ENCODE measurements around the gene B3GNT8. TPM values are rescaled to one million over a fixed set of nuclear protein-coding genes. Genes with fewer than 3 reads are reported as not detected.

Gene B3GNT8
- total RNA-seq, 2 experiments from 2014 or later = 2.1 to 2.2 TPM

DNA sequence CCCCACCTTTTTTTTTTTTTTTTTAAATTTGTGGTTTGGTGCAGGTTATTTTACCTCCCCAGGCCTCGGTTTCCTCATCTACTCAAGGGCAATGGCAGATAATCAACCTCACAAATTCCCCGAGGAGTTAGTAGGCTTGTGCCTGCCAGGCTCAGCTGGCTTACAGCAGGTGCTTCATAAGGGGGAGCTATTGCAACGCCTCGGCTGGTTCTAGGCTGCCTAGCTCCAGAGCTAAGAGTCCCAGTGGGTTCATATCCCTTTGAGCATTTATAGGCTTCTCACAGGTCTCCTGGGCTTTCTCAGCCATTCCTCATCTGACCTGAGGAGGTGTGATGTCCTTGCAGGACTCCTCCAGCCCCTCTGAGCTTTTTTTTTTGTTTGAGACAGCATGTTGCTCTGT is 18.9 kb downstream of the B3GNT8 start:
- H3K27ac Mint-ChIP-seq = no peak overlapping the region
- no peak for DNase-seq
- H3K4me1 Mint-ChIP-seq = peaks cover 11% of the 10 kb centered on the region
- POLR2A ChIA-PET = no interaction called here
- peaks cover 5% of the 10 kb centered on the region for H3K36me3 Mint-ChIP-seq (ENCODE audit: low read depth)
- CTCF ChIA-PET = interaction anchor here (1.0 to 1.4 kb wide), 3 partner anchors 10 to 44 kb away, joined by 3 to 4 read pairs (median 3); partner anchors contain the start of gene B9D2
- H3K4me3 Mint-ChIP-seq = no peak overlapping the region
- H3K9me3 Mint-ChIP-seq = no peaks in the 10 kb centered on the region
- no peaks in the 10 kb centered on the region for H3K27me3 Mint-ChIP-seq

DNA sequence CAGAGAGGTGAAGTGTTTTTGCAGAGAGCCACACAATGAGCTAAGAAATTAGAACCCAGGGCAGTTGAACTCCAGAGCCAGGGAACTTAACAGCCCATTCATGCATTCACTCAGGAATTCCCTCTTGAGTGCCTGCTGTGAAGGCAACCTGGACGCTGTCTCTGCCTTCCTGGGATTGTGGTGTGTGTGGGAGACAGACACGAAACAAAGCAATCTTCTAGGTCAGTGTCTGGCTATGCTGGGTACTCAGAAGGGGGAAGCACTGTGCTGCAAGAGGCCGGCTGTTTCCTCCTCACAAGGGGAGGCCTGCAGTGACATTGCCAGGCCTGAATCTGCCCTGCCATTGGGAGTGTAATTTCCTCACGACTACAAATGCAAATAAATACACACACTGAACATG is 19.9 kb downstream of the B3GNT8 start:
- Mint-ChIP-seq H3K4me1 (peaks cover 11% of the 10 kb centered on the region), H3K36me3 (ENCODE audit: low read depth) (peaks cover 2% of the 10 kb centered on the region), H3K9me3 (no peaks in the 10 kb centered on the region), H3K4me3 (no peak overlapping the region), H3K27me3 (no peaks in the 10 kb centered on the region), H3K27ac (no peak overlapping the region)
- ChIA-PET POLR2A (no interaction called here), CTCF (interaction anchor here (1.1 kb wide), 1 partner anchor 11 kb away, joined by 3 read pairs; no protein-coding TSS in a partner anchor)
- DNase-seq = no peak

GRCh38 chr19:41405776-41406175 is 21.4 kb downstream of the B3GNT8 start:
- ChIA-PET CTCF (interaction anchor here (0.6 kb wide), 1 partner anchor 125 kb away, joined by 3 read pairs; no protein-coding TSS in a partner anchor), POLR2A (no interaction called here)
- no peak overlapping the region for H3K27ac Mint-ChIP-seq
- no peaks in the 10 kb centered on the region for H3K36me3 Mint-ChIP-seq (ENCODE audit: low read depth)
- no peak for DNase-seq
- no peaks in the 10 kb centered on the region for H3K9me3 Mint-ChIP-seq
- no peaks in the 10 kb centered on the region for H3K27me3 Mint-ChIP-seq
- H3K4me3 Mint-ChIP-seq = no peak overlapping the region
- peaks cover 11% of the 10 kb centered on the region for H3K4me1 Mint-ChIP-seq

DNA sequence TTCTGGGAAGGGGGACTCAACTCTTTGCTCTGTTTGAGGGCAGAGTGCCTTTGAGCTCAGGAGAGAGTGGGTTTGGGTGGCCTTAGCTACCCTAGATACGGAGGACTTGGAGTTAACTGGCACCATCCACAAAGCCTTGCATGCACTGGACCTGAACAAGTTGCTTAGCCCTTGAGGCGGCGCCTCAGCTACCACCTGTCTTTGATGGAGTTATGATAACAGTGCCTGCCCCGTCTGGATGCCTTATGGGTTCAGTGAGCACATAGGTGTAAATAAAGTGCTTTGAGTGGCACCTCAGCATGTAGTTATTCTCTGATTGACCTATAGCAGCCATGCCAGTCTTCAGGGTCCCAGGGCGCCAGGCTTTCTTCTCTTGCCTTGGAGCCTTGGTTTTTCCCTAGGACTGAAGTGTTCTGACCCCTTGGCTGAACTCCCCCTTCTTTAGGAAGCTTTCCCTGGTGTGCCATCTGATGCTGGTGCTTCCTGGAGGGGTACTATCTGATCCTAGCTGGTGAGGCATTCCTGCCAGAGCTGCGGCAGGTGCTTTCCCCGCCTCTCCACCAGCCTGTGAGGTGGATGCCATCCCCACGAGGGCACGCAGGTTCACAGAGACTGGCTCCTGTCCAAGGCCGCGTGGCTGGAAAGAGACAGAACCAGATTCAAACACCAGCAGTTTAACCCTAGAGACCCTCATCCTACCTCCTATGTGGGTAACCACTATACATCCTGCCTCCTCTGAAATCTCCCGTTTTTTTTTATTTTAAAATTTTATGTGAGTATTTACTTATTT is 23.8 kb downstream of the B3GNT8 start:
- ChIA-PET CTCF (no interaction called here), POLR2A (no interaction called here)
- Mint-ChIP-seq H3K27me3 (no peaks in the 10 kb centered on the region), H3K27ac (no peak overlapping the region), H3K36me3 (ENCODE audit: low read depth) (no peaks in the 10 kb centered on the region), H3K4me1 (peaks cover 11% of the 10 kb centered on the region), H3K4me3 (no peak overlapping the region), H3K9me3 (no peaks in the 10 kb centered on the region)
- DNase-seq = no peak

DNA sequence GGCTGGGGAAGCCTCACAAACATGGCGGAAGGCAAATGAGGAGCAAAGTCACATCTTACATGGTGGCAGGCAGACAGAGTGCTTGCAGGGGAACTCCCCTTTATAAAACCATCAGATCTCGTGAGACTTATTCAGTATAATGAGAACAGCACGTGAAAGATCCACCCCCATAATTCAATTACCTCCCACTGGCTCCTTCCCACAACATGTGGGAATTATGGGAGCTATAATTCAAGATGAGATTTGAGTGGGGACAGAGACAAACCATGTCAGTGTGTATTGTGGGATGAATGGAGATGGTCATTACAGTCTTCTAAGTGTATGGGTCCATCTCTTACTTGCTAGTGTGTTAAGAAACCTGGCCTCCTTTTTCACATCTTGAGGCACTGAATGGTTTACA is 25.2 kb downstream of the B3GNT8 start:
- no peak for DNase-seq
- Mint-ChIP-seq H3K27ac (no peak overlapping the region), H3K36me3 (ENCODE audit: low read depth) (no peaks in the 10 kb centered on the region), H3K9me3 (no peaks in the 10 kb centered on the region), H3K4me3 (no peak overlapping the region), H3K4me1 (peaks cover 18% of the 10 kb centered on the region), H3K27me3 (no peaks in the 10 kb centered on the region)
- CTCF ChIA-PET = no interaction called here
- POLR2A ChIA-PET = interaction anchor here (1.0 kb wide), 1 partner anchor 18 kb away, joined by 3 read pairs; no protein-coding TSS in a partner anchor

DNA sequence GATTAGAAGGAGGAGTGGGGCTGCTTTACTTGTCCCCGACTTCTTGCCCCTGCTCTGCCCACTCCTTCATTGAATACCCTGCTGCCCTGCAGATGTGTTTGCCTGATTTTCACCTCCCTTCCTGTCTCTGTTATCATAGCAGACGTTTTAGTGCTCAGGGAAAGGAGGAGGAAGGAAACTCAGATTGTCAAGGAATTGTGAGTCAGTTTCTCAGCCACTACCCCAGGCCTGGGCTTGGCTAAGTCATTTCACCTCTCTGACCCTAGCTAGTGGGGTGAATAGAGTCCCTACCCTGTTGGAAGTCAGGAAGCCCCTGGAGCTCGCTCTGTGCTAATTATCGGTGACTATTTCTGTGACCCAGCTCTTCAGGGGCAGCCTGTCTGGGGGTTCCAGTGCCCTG is 25.7 kb downstream of the B3GNT8 start:
- Mint-ChIP-seq H3K27me3 (no peaks in the 10 kb centered on the region), H3K36me3 (ENCODE audit: low read depth) (no peaks in the 10 kb centered on the region), H3K27ac (no peak overlapping the region), H3K9me3 (no peaks in the 10 kb centered on the region), H3K4me3 (no peak overlapping the region), H3K4me1 (peaks cover 20% of the 10 kb centered on the region)
- CTCF ChIA-PET = no interaction called here
- POLR2A ChIA-PET = interaction anchor here (1.0 kb wide), 1 partner anchor 19 kb away, joined by 3 read pairs; no protein-coding TSS in a partner anchor
- no peak for DNase-seq

DNA sequence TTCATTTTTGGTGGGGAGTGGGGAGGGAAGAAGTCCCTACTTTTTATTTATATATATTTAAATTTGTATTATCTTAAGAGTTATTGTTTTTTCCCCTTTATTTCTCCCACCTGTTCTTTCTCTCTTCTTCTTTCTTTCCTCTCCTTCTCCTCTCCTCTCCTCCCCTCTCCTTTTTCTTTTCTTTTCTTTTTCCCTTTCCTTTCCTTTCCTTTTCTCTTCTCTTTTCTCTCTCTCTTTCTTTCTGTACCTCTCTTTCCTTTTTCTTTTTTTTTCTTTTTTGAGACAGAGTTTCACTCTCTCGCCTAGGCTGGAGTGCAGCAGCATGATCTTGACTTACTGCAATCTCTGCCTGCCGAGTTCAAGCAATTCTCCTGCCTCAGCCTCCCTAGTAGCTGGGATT is 27.6 kb downstream of the B3GNT8 start:
- peak overlapping the region; percentile 36 for H3K4me3 Mint-ChIP-seq
- POLR2A ChIA-PET = no interaction called here
- H3K27me3 Mint-ChIP-seq = no peaks in the 10 kb centered on the region
- no peaks in the 10 kb centered on the region for H3K9me3 Mint-ChIP-seq
- no peak for DNase-seq
- peak overlapping the region; percentile 13 for H3K27ac Mint-ChIP-seq
- peaks cover 31% of the 10 kb centered on the region for H3K4me1 Mint-ChIP-seq
- CTCF ChIA-PET = interaction anchor here (0.6 kb wide), 1 partner anchor 31 kb away, joined by 3 read pairs; no protein-coding TSS in a partner anchor
- H3K36me3 Mint-ChIP-seq (ENCODE audit: low read depth) = no peaks in the 10 kb centered on the region

GRCh38 chr19:41399091-41399490 is 28.1 kb downstream of the B3GNT8 start:
- DNase-seq = no peak
- CTCF ChIA-PET = interaction anchor here (0.6 to 1.0 kb wide), 3 partner anchors 9 to 31 kb away, joined by 3 to 4 read pairs (median 3); no protein-coding TSS in a partner anchor
- Mint-ChIP-seq H3K9me3 (no peaks in the 10 kb centered on the region), H3K4me3 (peak overlapping the region; percentile 99), H3K4me1 (peaks cover 31% of the 10 kb centered on the region), H3K36me3 (ENCODE audit: low read depth) (no peaks in the 10 kb centered on the region), H3K27ac (peak overlapping the region; percentile 100), H3K27me3 (no peaks in the 10 kb centered on the region)
- POLR2A ChIA-PET = no interaction called here

GRCh38 chr19:41398598-41398997 is 28.6 kb downstream of the B3GNT8 start:
- no peaks in the 10 kb centered on the region for H3K27me3 Mint-ChIP-seq
- H3K36me3 Mint-ChIP-seq (ENCODE audit: low read depth) = no peaks in the 10 kb centered on the region
- peak overlapping the region; percentile 99 for H3K4me3 Mint-ChIP-seq
- peaks cover 31% of the 10 kb centered on the region for H3K4me1 Mint-ChIP-seq
- ChIA-PET CTCF (interaction anchor here (0.8 to 1.0 kb wide), 2 partner anchors 9 to 26 kb away, joined by 3 to 4 read pairs; no protein-coding TSS in a partner anchor), POLR2A (interaction anchor here (0.8 kb wide), 1 partner anchor 34 kb away, joined by 4 read pairs; the partner anchor contains the start of gene B9D2)
- no peak for DNase-seq
- peak overlapping the region; percentile 100 for H3K27ac Mint-ChIP-seq
- no peaks in the 10 kb centered on the region for H3K9me3 Mint-ChIP-seq

DNA sequence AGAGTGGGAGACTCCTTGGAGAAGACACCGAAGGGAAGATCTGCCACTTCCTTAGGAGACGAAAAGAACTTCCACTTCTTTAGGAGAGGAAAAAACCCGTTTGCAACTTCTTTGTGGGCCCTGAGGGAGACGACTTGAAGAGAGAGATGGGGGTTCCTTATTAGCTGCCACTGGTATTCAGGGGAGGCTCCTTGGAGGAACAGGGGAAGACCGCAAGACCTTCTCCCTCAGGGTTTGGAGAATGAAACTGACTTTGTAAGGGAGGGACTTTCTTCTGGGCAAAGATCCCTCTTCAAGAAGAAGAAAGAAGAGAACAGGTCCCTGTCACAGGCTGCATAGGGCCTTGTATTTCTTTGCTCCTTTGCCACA is 29.1 kb downstream of the B3GNT8 start:
- peak overlapping the region; percentile 100 for H3K27ac Mint-ChIP-seq
- POLR2A ChIA-PET = interaction anchor here (0.8 kb wide), 1 partner anchor 34 kb away, joined by 4 read pairs; the partner anchor contains the start of gene B9D2

GRCh38 chr19:41397086-41398049 is 29.8 kb downstream of the B3GNT8 start, which contains the start of the genes BCKDHA and EXOSC5:
Gene BCKDHA (plus strand): TSS chr19:41397818. CDS start chr19:41397828, 10 bp downstream.
Gene EXOSC5 (minus strand): TSS chr19:41397359. CDS start chr19:41397328, 31 bp downstream.
- Mint-ChIP-seq H3K27ac (peak within 1 kb of the TSS; percentile 100), H3K27me3 (no peaks in the 10 kb centered on the region), H3K9me3 (no peaks in the 10 kb centered on the region), H3K4me1 (peaks cover 31% of the 10 kb centered on the region), H3K4me3 (peak within 1 kb of the TSS; percentile 99), H3K36me3 (ENCODE audit: low read depth) (no peaks in the 10 kb centered on the region)
- ChIA-PET CTCF (no interaction called here), POLR2A (interaction anchor here (0.8 kb wide), 1 partner anchor 33 kb away, joined by 4 read pairs; the partner anchor contains the start of gene B9D2)
- DNase-seq = peak; percentile 100

More for the DNA sequence above, 29.1 kb downstream of the B3GNT8 start:
- no peak for DNase-seq
- H3K27me3 Mint-ChIP-seq = no peaks in the 10 kb centered on the region
- CTCF ChIA-PET = interaction anchor here (1.0 kb wide), 1 partner anchor 26 kb away, joined by 3 read pairs; no protein-coding TSS in a partner anchor
- H3K4me1 Mint-ChIP-seq = peaks cover 31% of the 10 kb centered on the region
- no peaks in the 10 kb centered on the region for H3K9me3 Mint-ChIP-seq
- H3K36me3 Mint-ChIP-seq (ENCODE audit: low read depth) = no peaks in the 10 kb centered on the region
- peak overlapping the region; percentile 99 for H3K4me3 Mint-ChIP-seq

DNA sequence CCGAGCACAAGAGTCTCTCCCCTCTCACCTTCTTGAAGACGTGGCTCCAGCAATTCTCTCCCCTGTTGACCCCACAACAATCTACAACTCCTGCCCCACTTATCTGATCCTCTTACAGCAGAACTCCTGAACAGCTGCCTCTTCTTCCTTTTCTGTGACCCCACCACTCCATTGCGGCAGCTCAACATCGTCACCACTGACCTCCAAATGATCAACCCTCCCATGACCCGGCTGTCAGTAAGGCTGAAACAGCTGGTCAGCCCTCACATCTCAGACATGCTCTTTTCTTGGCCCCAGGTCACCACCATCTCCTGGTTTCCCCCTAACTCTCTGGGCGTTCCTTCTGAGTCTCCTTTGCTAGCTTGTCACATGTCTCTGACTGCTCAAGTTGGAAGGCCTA is 31.8 kb downstream of the B3GNT8 start:
- ChIA-PET CTCF (interaction anchor here (0.9 kb wide), 1 partner anchor 32 kb away, joined by 3 read pairs; the partner anchor contains the start of gene B9D2), POLR2A (no interaction called here)
- peak overlapping the region; percentile 75 for H3K27ac Mint-ChIP-seq
- DNase-seq = no peak
- peaks cover 4% of the 10 kb centered on the region for H3K36me3 Mint-ChIP-seq (ENCODE audit: low read depth)
- H3K4me3 Mint-ChIP-seq = peak overlapping the region; percentile 99
- peaks cover 31% of the 10 kb centered on the region for H3K4me1 Mint-ChIP-seq
- H3K27me3 Mint-ChIP-seq = no peaks in the 10 kb centered on the region
- H3K9me3 Mint-ChIP-seq = no peaks in the 10 kb centered on the region

Data from activated CD4-positive, alpha-beta T cell treated with anti-CD3 and anti-CD28 coated beads, Interleukin-2, amount 10 ng/mL, durations not matched to agents 7 days and 5 days (primary cell).